ENCODE measurements around the gene SDE2.
"Not testable (repeated sequence)": the region's sequence is repeated elsewhere in the genome, so short reads cannot be mapped to it uniquely, and the experiment has no call there.

Gene SDE2

DNA sequence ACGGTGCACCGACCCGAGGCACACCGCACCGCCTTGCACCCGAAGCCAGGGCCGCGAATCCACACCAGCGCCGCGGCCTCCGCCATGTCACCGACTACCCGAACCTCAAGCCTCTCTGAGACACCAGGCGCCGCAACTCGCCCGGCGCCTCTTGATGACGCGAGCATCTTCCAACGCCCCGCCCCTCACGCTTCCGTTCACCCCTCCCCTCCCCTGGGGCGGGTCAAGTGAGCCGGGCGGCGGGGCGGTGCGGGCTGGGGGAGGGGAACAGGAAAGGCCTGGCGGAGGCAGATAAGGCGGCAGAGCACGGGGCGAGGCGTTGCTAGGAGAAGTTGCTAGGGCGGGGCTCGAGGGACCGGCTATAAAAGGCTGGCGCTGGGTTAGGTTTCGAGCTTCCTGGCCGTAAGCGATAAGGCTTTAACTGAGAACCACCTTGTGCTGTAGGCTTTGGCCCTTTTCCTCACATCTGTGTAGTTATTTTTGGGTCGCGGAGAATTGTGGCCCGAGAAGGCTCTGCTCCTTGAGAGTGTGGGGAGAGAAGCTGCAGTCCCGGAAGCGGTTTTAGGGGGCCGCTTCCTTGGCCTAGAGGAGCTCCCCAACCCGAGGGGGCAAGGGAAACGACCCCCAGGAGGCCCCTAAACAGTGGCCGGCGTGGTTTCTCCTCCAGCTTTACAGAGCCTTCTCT, at the start of gene SDE2:
SDE2 (minus strand) TSS at position 117 of the 685 bp plus-strand sequence; CDS start at position 86, 31 bp downstream.
- peak; percentile 96 to 97 for DNase-seq

DNA sequence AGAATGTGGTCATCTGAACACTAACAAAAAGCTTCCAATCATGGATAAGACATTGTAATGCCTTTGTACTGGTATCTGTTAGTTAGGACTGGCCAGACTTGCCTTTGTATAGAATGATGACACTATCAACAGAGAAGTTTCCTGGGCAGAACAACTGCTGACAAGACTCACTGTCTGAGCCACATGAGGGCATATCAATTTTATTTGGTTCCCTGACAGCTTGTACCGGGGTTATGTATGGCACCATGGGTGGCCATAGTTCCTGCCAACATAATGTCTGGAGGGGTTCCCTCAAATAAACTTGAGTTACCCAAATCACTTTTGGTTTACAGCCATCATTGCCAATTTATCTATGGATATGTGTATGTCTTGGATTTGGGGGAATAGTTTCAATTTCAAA, 49.7 kb upstream of the SDE2 start:
- no peak for DNase-seq

DNA sequence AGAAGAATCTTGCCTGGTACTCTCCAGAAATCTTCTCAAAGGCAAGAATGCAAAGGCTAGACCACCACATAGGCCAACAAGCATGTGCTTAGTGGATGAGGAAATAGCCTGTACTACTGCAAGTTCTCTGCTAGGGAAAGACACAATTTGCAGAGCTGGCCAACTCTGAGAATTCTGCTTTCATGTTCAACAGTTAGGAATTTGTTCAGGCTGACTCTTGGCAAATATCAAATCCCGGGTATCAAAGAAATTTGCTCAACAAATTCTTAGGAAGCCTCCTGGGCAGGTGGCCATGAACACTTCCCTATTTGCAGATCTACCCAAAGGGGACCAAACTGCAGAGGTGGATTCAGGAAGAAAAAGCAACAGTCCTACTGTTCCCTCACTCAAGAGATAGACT, 48.4 kb upstream of the SDE2 start:
- no peak for DNase-seq

DNA sequence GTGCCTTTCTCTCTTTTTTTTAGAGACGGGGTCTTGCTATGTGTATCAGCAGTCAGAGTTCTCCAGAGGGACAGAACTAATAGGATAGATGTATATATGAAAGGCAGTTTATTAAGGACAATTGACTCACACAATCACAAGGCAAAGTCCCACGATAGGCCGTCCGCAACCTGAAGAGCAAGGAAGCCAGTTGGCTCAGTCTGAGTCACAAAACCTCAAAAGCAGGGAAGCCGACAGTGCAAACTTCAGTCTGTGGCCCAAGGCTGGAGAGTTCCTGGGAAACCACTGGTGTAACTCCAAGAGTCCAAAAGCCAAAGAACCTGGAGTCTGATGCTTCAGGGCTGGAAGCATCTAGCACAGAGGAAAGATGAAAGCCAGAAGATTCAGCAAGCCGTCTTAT, 47.1 kb upstream of the SDE2 start:
- DNase-seq: no peak

DNA sequence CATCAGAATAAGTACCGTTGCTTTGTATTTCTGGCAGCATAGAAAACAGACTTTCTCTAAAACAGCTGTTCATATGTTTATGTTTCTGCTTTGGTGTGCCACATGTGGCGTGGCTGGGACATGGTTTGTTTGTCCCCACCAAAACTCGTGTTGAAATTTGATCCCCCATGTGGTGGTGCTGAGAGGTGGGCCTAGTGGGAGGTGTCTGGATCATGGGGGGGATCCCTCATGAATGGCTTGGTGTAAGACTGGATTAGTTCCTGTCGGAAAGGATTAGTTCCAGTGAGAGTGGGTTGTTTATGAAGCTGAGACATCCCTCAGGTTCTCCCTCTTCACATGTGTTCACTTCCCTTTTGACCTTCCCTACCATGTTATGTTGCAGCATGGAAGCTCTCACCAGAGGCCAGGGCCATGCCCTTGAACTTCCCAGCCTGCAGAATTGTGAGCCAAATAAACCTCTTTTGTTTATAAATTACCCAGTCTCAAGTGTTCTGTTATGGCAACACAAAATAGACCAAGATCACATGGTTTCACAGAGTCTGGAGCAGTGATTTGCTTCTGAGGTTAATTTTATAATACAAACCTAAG, 45.5 kb upstream of the SDE2 start:
- peak in 1 of 2 experiments; percentile 35 for DNase-seq

DNA sequence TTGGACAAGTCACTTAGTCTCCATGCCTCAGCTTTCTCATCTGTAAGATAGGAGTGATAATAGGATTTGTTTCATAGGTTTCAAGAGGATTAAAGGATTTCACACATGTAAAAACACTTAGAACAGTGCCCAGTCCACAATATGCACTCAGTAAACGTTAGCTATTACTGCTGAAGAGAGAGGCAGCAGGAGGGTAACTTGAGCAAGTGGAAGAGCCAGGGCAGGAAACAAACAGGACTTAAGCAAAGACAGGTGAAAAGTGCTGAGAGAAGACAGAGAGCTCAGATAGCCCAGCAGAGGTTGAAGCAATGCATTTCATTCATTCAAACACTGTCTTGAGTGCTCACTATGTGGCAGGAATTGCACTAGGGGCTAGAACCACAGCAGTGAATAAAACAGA, 42.3 kb upstream of the SDE2 start:
- peak; percentile 20 to 59 for DNase-seq

DNA sequence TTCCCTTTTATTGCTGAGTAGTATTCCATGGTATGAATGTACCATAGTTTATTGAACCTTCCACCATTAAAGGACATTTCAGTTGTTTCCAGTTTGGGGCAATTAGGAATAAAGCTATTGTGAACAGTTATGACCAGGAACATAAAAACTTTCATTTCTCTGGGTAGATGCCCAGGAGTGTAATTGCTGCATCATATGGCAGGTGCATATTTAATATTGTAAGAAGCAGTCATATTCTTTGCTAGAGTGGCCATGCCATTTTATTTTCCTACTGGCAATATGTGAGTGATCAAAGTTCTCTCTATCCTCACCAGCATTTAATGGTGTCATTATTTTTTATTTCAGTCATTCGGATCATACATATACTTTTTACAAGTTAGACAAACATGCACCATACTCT, 39.5 kb upstream of the SDE2 start:
- DNase-seq: no peak

DNA sequence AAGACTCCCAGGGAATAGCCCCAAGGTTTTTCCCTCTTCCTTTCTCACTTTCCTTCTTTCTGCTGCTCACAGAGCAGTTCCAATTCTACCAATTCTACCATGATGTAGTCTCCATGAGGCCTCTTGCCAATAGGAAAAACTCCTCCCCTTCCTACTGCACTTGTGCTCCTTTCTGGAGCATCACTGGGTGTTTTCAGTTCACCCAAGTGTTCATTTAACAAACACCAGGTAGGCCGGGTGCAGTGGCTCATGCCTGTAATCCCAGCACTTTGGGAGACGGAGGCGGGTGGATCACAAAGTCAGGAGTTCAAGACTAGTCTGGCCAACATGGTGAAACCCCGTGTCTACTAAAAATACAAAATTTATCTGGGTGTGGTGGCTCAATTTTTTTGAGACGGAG, 36.8 kb upstream of the SDE2 start:
- DNase-seq: no peak

DNA sequence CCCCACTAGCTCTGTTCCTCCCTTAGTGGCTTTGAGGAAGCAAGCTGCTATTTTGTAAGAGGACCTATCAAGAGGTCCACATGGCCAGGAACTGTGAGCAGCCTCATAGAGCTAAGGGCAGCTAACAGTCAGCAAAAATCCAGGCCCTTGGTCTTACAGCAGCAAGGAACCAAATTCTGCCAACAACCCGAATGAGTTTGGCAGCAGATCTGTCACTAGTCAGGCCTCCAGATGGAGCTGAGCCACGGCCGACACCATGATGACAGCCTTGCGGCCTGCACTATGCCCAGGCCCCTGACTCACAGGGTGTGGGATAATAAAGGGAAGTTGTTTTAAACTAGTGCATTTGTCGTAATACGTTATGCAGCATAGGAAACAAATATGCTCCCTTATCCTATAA, 35.3 kb upstream of the SDE2 start:
- no peak for DNase-seq

DNA sequence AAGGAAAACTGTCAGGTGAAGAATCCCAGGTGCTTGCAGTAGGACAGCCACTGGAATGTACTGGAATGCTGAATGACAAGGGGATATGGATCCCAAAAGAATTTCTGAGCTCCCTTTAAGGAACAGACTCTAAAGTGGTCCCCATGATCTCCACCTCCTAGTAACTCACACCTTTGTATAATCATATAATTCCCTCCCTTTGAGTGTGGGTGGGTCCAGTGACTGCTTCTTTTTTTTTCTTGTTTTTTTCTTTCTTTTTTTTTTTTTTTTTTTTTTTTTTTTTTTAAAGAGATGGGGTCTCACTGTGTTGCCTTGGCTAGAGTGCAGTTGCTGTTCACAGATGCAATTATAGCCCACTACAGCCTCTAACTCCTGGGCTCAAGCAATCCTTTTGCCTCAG, 34.8 kb upstream of the SDE2 start:
- no peak for DNase-seq

DNA sequence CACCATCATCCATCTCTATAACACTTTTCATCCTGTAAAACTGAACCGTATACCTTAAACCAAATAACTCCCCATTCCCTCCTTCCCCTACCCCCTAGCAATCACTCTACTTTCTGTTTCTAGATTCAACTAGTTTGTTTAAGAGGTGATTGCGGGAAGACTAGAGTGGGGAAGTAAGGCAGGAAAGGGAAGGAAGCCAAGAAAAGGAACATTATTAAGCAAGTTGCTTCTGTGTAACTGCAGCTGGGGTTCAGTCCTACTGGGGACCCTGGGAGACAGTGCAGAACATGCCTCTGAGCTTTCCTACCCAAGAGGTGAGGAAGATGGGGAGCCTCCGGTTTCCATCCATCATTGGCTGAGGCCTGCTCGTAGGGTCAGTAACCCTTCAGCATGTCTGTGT, 34.4 kb upstream of the SDE2 start:
- DNase-seq: no peak

DNA sequence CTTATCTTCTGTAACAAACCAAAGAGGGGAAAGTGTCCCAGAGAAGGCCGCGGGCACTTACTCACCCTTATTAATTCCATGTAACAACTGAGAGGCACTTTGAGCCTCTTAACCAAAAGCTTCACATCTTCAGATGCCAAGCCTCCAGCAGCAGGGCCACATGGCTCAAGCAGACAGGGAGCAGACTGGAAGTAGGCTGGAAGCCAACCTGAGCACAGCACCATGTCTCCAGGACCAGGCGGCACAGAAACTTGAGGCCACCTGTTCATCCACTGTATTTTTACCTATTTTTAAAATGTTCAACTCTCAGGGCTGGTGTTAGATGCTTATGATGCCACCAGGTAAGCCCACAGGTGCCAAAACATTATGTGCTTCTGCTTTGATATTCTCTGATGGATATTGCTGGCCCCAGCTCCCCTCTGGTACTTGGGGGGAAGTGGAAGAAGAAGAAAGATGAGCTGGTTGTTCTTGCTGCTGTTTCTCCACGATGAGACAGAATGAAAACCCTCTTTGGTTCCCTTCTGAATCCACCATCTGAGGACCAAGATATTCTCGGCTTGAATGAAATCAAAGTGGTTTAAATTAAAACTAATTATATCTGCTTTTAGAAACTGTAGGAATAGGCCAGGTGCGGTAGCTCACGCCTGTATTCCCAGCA, 30.6 kb upstream of the SDE2 start:
- DNase-seq: peak; percentile 58

DNA sequence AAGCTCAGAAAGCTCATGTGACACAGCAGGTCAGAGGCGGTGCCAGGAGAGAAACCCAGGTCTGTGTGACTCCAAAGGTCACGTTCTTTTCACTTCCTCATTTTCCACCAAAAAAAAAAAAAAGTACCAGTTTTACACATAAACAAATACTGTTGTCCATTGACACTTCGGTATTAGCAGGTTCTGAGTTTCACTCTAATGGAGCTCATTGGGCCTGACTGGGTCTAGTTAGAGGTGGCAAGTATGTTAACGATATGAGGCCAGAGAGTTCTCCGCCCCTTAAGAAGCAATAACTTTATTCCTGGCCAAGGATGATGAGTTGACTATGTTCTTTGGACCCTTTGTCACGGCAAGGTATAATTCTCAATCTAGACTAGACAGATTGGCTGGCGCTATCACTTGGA, 30.0 kb upstream of the SDE2 start:
- DNase-seq: no peak

DNA sequence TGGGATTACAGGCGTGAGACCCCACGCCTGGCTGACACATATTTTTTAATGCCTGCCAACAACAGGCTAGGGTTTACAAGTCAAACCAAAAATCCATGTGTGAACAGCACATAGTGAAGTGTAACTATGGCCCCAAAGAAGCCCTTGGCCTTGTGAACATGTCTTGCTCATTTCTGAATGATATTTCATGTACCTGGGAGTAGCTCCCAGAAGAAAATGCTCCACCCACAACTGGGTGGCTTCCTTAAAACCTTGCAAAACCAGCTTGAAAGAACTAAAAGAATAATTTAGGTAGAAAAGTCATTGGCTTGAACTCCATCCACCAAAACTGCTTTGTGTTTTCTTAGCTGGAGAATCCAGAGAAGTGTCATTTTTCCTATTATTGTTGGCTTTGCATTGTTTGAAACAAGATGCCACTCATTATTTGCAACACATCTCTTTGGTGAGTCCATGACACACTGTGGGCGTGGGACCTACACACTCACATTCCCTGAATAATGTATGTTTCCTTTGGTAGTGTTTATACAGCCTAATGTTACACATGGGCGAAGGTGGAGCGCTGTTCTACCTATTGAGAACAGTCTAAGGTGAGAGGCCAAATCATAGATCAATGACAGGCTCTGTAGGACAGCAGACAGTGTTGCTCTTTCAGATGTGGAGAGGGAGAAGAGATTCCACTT, 28.5 kb upstream of the SDE2 start:
- DNase-seq: no peak

DNA sequence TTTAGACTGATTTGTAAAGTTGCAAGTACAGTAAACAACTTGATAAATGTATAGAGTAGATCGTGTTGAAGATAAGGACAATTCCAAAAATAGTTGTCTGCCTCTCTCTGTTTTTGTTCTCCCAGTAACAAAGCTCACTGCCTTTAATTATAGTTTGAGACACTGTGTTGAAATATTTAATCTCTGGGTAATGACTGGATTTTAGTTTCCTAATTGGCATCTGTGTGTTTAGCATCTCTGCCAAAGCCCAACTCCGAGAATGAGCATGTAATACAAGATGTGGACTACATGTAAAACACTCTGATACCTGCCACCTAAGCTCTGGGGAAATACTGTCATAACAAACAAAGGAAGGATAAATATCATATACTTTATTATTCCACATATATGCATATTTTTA, 27.7 kb upstream of the SDE2 start:
- DNase-seq: no peak

DNA sequence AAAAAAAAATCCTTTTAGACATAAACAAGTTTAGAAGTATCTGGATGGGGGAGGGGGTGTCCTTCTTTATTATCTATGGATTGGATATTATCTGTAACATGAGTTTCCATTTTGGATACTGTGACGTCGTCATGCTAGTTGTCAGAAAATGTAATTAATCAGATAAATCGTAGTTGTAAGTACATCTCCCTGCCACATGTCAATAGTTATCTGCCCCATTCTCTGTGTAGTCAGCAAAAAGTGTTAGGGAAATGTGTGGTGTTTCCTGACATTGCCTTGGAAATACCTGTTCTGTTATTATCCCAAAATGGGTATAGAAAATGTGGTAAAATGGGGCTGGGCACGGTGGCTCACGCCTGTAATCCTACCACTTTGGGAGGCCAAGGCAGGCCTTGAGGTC, 24.6 kb upstream of the SDE2 start:
- no peak for DNase-seq

DNA sequence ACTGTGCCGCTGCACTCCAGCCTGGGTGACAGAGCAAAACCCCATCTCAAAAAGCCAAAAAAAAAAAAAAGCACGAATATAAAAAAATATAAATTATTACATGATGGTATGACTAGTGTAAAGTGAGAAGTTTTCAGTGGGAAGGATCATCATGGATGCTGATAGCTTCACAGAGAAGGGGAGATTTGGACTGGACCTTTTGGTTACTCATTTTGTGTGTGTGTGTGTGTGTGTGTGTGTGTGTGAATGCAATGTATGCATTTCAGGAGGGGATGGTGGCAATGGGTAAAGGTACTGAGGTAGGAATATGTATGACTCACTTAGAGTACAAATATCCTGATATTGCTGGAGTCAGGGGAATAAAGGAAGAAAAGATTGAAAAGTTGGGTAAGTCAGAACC, 22.7 kb upstream of the SDE2 start:
- DNase-seq: no peak

DNA sequence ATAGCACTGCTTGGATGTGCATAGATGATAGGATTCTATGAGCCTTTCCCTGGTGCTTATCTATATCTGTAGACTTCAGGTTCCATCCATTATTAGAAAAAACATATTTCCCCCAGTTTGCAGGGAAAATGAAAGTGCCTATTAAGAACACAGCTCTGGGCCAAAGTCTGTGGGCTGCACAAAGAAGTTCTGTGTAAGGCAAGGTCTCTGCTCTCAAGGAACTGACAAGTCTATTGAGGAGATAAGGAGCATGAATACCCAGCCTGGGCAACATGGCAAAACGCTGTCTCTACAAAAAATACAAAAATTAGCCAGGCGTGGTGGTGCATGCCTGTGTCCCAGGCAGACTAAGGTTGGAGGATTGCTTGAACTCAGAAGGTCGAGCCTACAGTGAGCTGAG, 22.3 kb upstream of the SDE2 start:
- no peak for DNase-seq

DNA sequence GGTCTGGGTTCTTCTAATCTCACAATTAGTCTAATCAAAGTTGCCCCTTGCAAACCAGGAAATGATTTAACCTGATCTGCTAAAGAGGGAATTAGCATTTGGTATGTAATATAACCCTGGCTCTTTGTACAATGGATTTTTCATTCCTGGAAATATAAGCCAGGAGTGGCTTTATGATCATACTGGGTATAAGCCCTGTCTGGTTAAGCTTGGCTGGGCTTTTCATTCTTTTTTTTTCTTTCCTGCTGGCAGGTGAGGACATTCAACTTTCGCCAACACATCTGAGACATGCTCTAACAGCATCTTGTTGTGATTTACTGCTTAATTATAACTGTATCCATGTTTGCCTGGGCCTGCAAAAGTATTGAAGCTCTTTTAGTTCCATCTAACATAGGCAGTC, 20.4 kb upstream of the SDE2 start:
- peak in 1 of 2 experiments; percentile 59 for DNase-seq

DNA sequence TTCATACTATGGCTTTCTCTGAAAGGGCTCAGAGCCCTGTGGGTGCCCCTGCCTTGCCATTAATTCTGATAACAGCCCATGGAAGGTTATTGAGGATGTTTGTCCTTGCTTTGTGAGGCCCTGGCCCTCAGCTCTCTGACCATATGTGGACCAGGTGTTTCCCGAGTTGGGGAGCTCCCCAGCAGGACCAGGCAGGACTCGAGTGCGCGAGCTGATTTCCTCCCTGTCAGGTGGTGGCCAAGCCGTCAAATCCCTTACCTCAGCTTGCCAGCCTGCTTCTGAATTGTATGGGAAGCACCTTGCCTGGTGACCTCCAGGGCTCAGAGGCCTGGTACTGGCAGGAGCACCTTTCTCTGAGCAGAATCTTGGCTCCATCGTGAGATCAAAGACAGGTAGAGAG, 17.9 kb upstream of the SDE2 start:
- peak in 1 of 2 experiments; percentile 10 for DNase-seq

DNA sequence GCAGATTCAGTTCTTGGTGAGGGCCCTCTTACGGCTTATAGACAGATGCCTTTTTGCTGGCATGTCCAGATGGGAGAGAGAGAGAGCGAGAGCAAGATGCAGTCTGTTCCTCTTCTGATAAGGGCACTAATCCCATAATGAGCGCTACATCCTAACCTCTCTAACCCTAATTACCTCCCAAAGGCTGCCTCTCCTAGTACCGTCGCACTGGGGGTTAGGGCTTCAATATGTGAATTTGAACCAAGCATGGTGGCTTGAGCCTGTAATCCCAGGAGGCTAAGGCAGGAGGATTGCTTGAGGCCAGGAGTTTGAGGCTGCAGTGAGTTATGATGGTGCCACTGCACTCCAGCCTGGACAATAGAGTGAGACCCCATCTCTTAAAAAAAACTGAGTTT, 10.5 kb upstream of the SDE2 start:
- DNase-seq: peak; percentile 83 to 92

DNA sequence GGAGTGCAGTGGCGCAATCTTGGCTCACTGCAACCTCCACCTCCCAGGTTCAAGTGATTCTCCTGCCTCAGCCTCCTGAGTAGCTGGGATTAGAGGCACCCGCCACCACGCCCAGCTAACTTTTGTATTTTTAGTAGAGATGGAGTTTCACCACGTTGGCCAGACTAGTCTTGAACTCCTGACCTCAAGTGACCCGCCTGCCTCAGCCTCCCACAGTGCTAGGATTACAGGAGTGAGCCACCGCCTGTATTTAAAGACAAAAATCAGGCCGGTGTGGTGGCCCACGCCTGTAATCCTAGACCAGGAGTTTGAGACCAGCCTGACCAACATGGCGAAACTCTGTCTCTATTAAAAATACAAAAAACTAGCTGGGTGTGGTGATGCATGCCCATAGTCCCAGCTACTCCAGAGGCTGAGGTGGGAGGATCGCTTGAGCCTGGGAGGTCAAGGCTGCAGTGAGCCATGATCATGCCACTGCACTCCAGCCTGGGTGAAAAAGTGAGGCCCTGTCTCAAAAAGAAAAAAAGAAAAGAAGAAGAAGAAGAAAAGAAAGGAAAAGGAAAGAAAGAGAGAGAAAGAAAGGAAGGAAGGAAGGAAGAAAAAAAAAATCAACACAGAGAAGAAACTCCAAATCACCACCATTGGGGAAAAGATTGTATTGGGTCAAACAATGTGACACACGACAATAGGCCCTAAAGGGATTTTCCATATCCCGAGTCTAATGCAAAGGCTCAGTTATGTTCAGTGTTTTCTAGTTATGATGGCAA, 8.2 kb upstream of the SDE2 start:
- not testable (repeated sequence) for DNase-seq

DNA sequence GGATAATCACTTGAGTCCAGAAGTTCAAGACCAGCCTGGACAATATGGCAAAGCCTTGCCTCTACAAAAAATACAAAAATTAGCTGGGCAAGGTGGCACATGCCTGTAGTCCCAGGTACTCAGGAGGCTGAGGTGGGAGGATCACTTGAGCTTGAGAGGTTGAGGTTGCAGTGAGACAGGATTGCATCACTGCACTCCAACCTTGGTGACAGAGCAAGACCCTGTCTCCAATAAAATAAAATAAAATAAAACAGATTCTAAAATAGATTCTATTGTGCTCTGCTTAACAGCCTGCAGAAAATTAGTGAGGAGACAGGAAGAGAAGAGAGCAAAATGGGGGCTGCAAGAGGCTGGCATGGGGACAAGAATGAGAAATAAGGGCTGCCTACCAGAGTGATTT, 7.5 kb upstream of the SDE2 start:
- no peak for DNase-seq
